Measurements from ENCODE around the gene ELK3. TPM values are rescaled to one million over a fixed set of nuclear protein-coding genes. Genes with fewer than 3 reads are reported as not detected.

The ELK3 gene
- total and polyA plus RNA-seq, 2 of the 8 experiments (the other 6 are each of a cell fraction or from before 2014, with no cell fraction given), result 3.5 to 14.3 TPM

GRCh38 chr12:96146747-96147146 lies 47.4 kb upstream of the ELK3 start:
- no peak overlapping the region for H2BK20ac ChIP-seq (ENCODE audit: low read length)
- no peaks in the 10 kb centered on the region for H3K36me3 ChIP-seq (ENCODE audit: control insufficient read depth in 2 of 4, insufficient read depth in 4 of 4, low read length in 3 of 4)
- no peak overlapping the region for H2BK5ac ChIP-seq (ENCODE audit: low read depth, low read length)
- 92% methylated on average over 2 of the region's 2 CpGs; no CpG with 5 or more reads in 1 of the 2 experiments for WGBS, 2 experiments (ENCODE audit: extremely low coverage in 1 of 2, insufficient coverage in 1 of 2, insufficient read length in 1 of 2, insufficient replicate concordance in 2 of 2, low coverage in 1 of 2, low lambda C conversion rate in 2 of 2, missing lambda C conversion rate in 1 of 2)
- H4K8ac ChIP-seq (ENCODE audit: extremely low read depth, insufficient read depth, low read length), result no peak overlapping the region
- H3K4me3 ChIP-seq (ENCODE audit: extremely low read depth in 1 of 4, insufficient read depth in 2 of 4, low read depth in 3 of 4, low read length in 4 of 4), result no peak overlapping the region
- FAIRE-seq (no peak), DNase-seq (ENCODE audit: low read depth in 1 of 2, low spot score in 2 of 2) (no peak)
- no peak overlapping the region for H3K4ac ChIP-seq (replicated peaks; ENCODE audit: insufficient read length, low read depth, low read length)
- CTCF ChIA-PET (ENCODE audit: partially characterized antibody), result no interaction called here
- no peaks in the 10 kb centered on the region for H3K79me2 ChIP-seq (ENCODE audit: control insufficient read depth in 1 of 2, insufficient read depth in 2 of 2, low read length in 2 of 2)
- H3K23me2 ChIP-seq (ENCODE audit: low read depth, low read length), result no peaks in the 10 kb centered on the region
- POLR2A ChIA-PET (ENCODE audit: partially characterized antibody), result no interaction called here
- H3K27ac ChIP-seq (ENCODE audit: low read depth, low read length), result no peak overlapping the region
- peaks cover 0 to 7% (median 0%) of the 10 kb centered on the region in 4 experiments; a peak in 2 of 7 replicates for H3K4me1 ChIP-seq (replicated peaks in 1 of 4; ENCODE audit: control insufficient read depth in 3 of 4, insufficient read depth in 4 of 4, low read length in 3 of 4)
- H3K9me3 ChIP-seq (ENCODE audit: insufficient read depth in 2 of 2, low read depth in 1 of 2, low read length in 1 of 2), result no peaks in the 10 kb centered on the region
- H2BK120ac ChIP-seq (replicated peaks; ENCODE audit: low read depth, low read length), result no peak overlapping the region
- H4K91ac ChIP-seq (replicated peaks; ENCODE audit: insufficient read length, low read length), result no peak overlapping the region
- no peak overlapping the region for H3K9ac ChIP-seq (replicated peaks in 1 of 4; ENCODE audit: extremely low read depth in 1 of 4, low read depth in 3 of 4, low read length in 3 of 4)
- no peak overlapping the region for H4K5ac ChIP-seq (ENCODE audit: insufficient read length, low read depth, low read length)
- no peak overlapping the region for H2AFZ ChIP-seq (ENCODE audit: low read length)
- no peak overlapping the region for H2BK12ac ChIP-seq (ENCODE audit: low read depth, low read length)
- no peaks in the 10 kb centered on the region for H3K79me1 ChIP-seq (ENCODE audit: low read depth, low read length)
- no peak overlapping the region for H2BK15ac ChIP-seq (ENCODE audit: low read length)
- H3K23ac ChIP-seq (ENCODE audit: insufficient read length), result no peak overlapping the region
- H3K14ac ChIP-seq (ENCODE audit: insufficient read length), result no peak overlapping the region
- H2AK5ac ChIP-seq (ENCODE audit: low read depth, low read length), result no peak overlapping the region
- no peak overlapping the region for H3K4me2 ChIP-seq (ENCODE audit: insufficient read depth in 1 of 2, low read depth in 2 of 2, low read length in 2 of 2)
- no peaks in the 10 kb centered on the region for H3K27me3 ChIP-seq (replicated peaks in 1 of 4; ENCODE audit: control insufficient read depth in 3 of 4, extremely low read depth in 1 of 4, insufficient read depth in 3 of 4, low read length in 3 of 4)
- no peak overlapping the region for H3K18ac ChIP-seq (ENCODE audit: extremely low read depth, low read length)
- no peaks in the 10 kb centered on the region for H4K20me1 ChIP-seq (replicated peaks in 1 of 2; ENCODE audit: control insufficient read depth in 1 of 2, insufficient read depth in 2 of 2, low read length in 2 of 2)
- H3K56ac ChIP-seq (replicated peaks; ENCODE audit: insufficient read length, low read depth, low read length), result no peak overlapping the region
- TF ChIP-seq CEBPB (IDR thresholded peaks at IDR 0.05; ENCODE audit: low read depth, low read length), result no peak
- no peak for TF ChIP-seq RAD21 (IDR thresholded peaks at IDR 0.05 in 1 of 2, conservative IDR thresholded peaks at IDR 0.05 in 1 of 2; ENCODE audit: low read depth in 2 of 2, low read length in 2 of 2)
- TF ChIP-seq USF2 (IDR thresholded peaks at IDR 0.05; ENCODE audit: low read length), result no peak
- no peak for TF ChIP-seq SIN3A (conservative IDR thresholded peaks at IDR 0.05 in 1 of 2, IDR thresholded peaks at IDR 0.05 in 1 of 2; ENCODE audit: low read depth in 1 of 2, low read length in 2 of 2)
- TF ChIP-seq CBX8 (IDR thresholded peaks at IDR 0.05; ENCODE audit: borderline replicate concordance, low read depth, low read length), result no peak
- TF ChIP-seq KDM4A (IDR thresholded peaks at IDR 0.05; ENCODE audit: low read depth, low read length, severe bottlenecking), result no peak
- TF ChIP-seq SP1 (IDR thresholded peaks at IDR 0.05; ENCODE audit: low read depth, low read length), result no peak
- TF ChIP-seq YY1 (IDR thresholded peaks at IDR 0.05; ENCODE audit: low read depth, low read length), result no peak
